ENCODE results near the gene LCN15. TPM values are rescaled to one million over a fixed set of nuclear protein-coding genes. Genes with fewer than 3 reads are reported as not detected.
"Not testable (repeated sequence)": the region's sequence is repeated elsewhere in the genome, so short reads cannot be mapped to it uniquely, and the experiment has no call there.

The LCN15 gene
- total RNA-seq, 1 donor from 2014 or later: not detected

- no peak for DNase-seq (ENCODE audit: low spot score)
- intact Hi-C loops (cut with micrococcal nuclease): no loop called here
- no peaks in the 10 kb centered on the region for H3K36me3 Mint-ChIP-seq (ENCODE audit: low read depth)
- H3K27ac Mint-ChIP-seq: no peak overlapping the region
- H3K4me1 Mint-ChIP-seq (ENCODE audit: low read depth): peaks cover 9% of the 10 kb centered on the region
- H3K27me3 Mint-ChIP-seq (ENCODE audit: low read depth): no peaks in the 10 kb centered on the region
- no peak overlapping the region for H3K4me3 Mint-ChIP-seq (ENCODE audit: low read depth)
- no peaks in the 10 kb centered on the region for H3K9me3 Mint-ChIP-seq
Measured at GRCh38 chr9:136762221-136762691, 2.1 kb downstream of the LCN15 start.

GRCh38 chr9:136761545-136761981 is 2.8 kb downstream of the LCN15 start:
- intact Hi-C loops (cut with micrococcal nuclease): no loop called here

GRCh38 chr9:136760834-136761544 is 3.3 kb downstream of the LCN15 start:
- not testable (repeated sequence) for DNase-seq (ENCODE audit: low spot score)

More at GRCh38 chr9:136761545-136761981, 2.8 kb downstream of the LCN15 start:
- peaks cover 3% of the 10 kb centered on the region for H3K4me1 Mint-ChIP-seq (ENCODE audit: low read depth)
- H3K36me3 Mint-ChIP-seq (ENCODE audit: low read depth): no peaks in the 10 kb centered on the region
- H3K27me3 Mint-ChIP-seq (ENCODE audit: low read depth): no peaks in the 10 kb centered on the region
- DNase-seq (ENCODE audit: low spot score): no peak
- no peak overlapping the region for H3K4me3 Mint-ChIP-seq (ENCODE audit: low read depth)
- no peak overlapping the region for H3K27ac Mint-ChIP-seq
- no peaks in the 10 kb centered on the region for H3K9me3 Mint-ChIP-seq

GRCh38 chr9:136760424-136760823 is 3.9 kb downstream of the LCN15 start:
- Mint-ChIP-seq H3K4me1 (ENCODE audit: low read depth) (no peaks in the 10 kb centered on the region), H3K4me3 (ENCODE audit: low read depth) (no peak overlapping the region), H3K27me3 (ENCODE audit: low read depth) (no peaks in the 10 kb centered on the region), H3K36me3 (ENCODE audit: low read depth) (no peaks in the 10 kb centered on the region), H3K9me3 (peaks cover 8% of the 10 kb centered on the region), H3K27ac (no peak overlapping the region)
- intact Hi-C loops (cut with micrococcal nuclease): no loop called here
- DNase-seq (ENCODE audit: low spot score): no peak

More at GRCh38 chr9:136760834-136761544, 3.3 kb downstream of the LCN15 start:
- H3K9me3 Mint-ChIP-seq; H3K27me3 Mint-ChIP-seq (ENCODE audit: low read depth); H3K36me3 Mint-ChIP-seq (ENCODE audit: low read depth); H3K4me1 Mint-ChIP-seq (ENCODE audit: low read depth); H3K27ac Mint-ChIP-seq; H3K4me3 Mint-ChIP-seq (ENCODE audit: low read depth); intact Hi-C loops (cut with micrococcal nuclease): not testable (repeated sequence)

- no peaks in the 10 kb centered on the region for H3K27me3 Mint-ChIP-seq (ENCODE audit: low read depth)
- intact Hi-C loops (cut with micrococcal nuclease): no loop called here
- H3K4me1 Mint-ChIP-seq (ENCODE audit: low read depth): no peaks in the 10 kb centered on the region
- H3K27ac Mint-ChIP-seq: no peak overlapping the region
- DNase-seq (ENCODE audit: low spot score): no peak
- H3K36me3 Mint-ChIP-seq (ENCODE audit: low read depth): no peaks in the 10 kb centered on the region
- H3K4me3 Mint-ChIP-seq (ENCODE audit: low read depth): no peak overlapping the region
- H3K9me3 Mint-ChIP-seq: peaks cover 9% of the 10 kb centered on the region
Measured at GRCh38 chr9:136759436-136760325, 4.6 kb downstream of the LCN15 start.

- no peak for DNase-seq (ENCODE audit: low spot score)
- Mint-ChIP-seq H3K9me3 (peaks cover 9% of the 10 kb centered on the region), H3K4me3 (ENCODE audit: low read depth) (no peak overlapping the region), H3K27me3 (ENCODE audit: low read depth) (no peaks in the 10 kb centered on the region), H3K36me3 (ENCODE audit: low read depth) (no peaks in the 10 kb centered on the region), H3K4me1 (ENCODE audit: low read depth) (no peaks in the 10 kb centered on the region), H3K27ac (no peak overlapping the region)
- intact Hi-C loops (cut with micrococcal nuclease): no loop called here
Measured at GRCh38 chr9:136759001-136759400, 5.3 kb downstream of the LCN15 start.

- H3K27me3 Mint-ChIP-seq (ENCODE audit: low read depth): no peaks in the 10 kb centered on the region
- H3K36me3 Mint-ChIP-seq (ENCODE audit: low read depth): peaks cover under 1% of the 10 kb centered on the region
- no peak overlapping the region for H3K27ac Mint-ChIP-seq
- no peaks in the 10 kb centered on the region for H3K4me1 Mint-ChIP-seq (ENCODE audit: low read depth)
- DNase-seq (ENCODE audit: low spot score): no peak
- H3K9me3 Mint-ChIP-seq: peaks cover 13% of the 10 kb centered on the region
- H3K4me3 Mint-ChIP-seq (ENCODE audit: low read depth): no peak overlapping the region
- intact Hi-C loops (cut with micrococcal nuclease): no loop called here
Measured at GRCh38 chr9:136757751-136758140, 6.6 kb downstream of the LCN15 start.

- H3K9me3 Mint-ChIP-seq: peaks cover 17% of the 10 kb centered on the region
- H3K4me1 Mint-ChIP-seq (ENCODE audit: low read depth): no peaks in the 10 kb centered on the region
- H3K27me3 Mint-ChIP-seq (ENCODE audit: low read depth): peaks cover 3% of the 10 kb centered on the region
- DNase-seq (ENCODE audit: low spot score): no peak
- peaks cover 5% of the 10 kb centered on the region for H3K36me3 Mint-ChIP-seq (ENCODE audit: low read depth)
- H3K27ac Mint-ChIP-seq: no peak overlapping the region
- intact Hi-C loops (cut with micrococcal nuclease): no loop called here
- H3K4me3 Mint-ChIP-seq (ENCODE audit: low read depth): no peak overlapping the region
Measured at GRCh38 chr9:136757328-136757727, 7.0 kb downstream of the LCN15 start.

- Mint-ChIP-seq H3K4me1 (ENCODE audit: low read depth) (no peaks in the 10 kb centered on the region), H3K36me3 (ENCODE audit: low read depth) (peaks cover 5% of the 10 kb centered on the region), H3K27ac (no peak overlapping the region), H3K9me3 (peaks cover 22% of the 10 kb centered on the region), H3K4me3 (ENCODE audit: low read depth) (no peak overlapping the region), H3K27me3 (ENCODE audit: low read depth) (peaks cover 3% of the 10 kb centered on the region)
- intact Hi-C loops (cut with micrococcal nuclease): no loop called here
- DNase-seq (ENCODE audit: low spot score): no peak
Measured at GRCh38 chr9:136756836-136757235, 7.5 kb downstream of the LCN15 start.

- Mint-ChIP-seq H3K27ac (no peak overlapping the region), H3K36me3 (ENCODE audit: low read depth) (peaks cover 8% of the 10 kb centered on the region), H3K27me3 (ENCODE audit: low read depth) (peaks cover 3% of the 10 kb centered on the region), H3K9me3 (peaks cover 28% of the 10 kb centered on the region), H3K4me1 (ENCODE audit: low read depth) (no peaks in the 10 kb centered on the region), H3K4me3 (ENCODE audit: low read depth) (no peak overlapping the region)
- DNase-seq (ENCODE audit: low spot score): no peak
- intact Hi-C loops (cut with micrococcal nuclease): no loop called here
Measured at GRCh38 chr9:136756134-136756438, 8.2 kb downstream of the LCN15 start.

- H3K4me3 Mint-ChIP-seq (ENCODE audit: low read depth); H3K27me3 Mint-ChIP-seq (ENCODE audit: low read depth); DNase-seq (ENCODE audit: low spot score); H3K27ac Mint-ChIP-seq; intact Hi-C loops (cut with micrococcal nuclease); H3K4me1 Mint-ChIP-seq (ENCODE audit: low read depth): not testable (repeated sequence)
- Mint-ChIP-seq H3K36me3 (ENCODE audit: low read depth) (peaks cover 11% of the 10 kb centered on the region), H3K9me3 (peaks cover 33% of the 10 kb centered on the region)
Measured at GRCh38 chr9:136755302-136756133, 8.8 kb downstream of the LCN15 start.

- no peak overlapping the region for H3K4me3 Mint-ChIP-seq (ENCODE audit: low read depth)
- H3K4me1 Mint-ChIP-seq (ENCODE audit: low read depth): peaks cover 10% of the 10 kb centered on the region
- no peak for DNase-seq (ENCODE audit: low spot score)
- intact Hi-C loops (cut with micrococcal nuclease): no loop called here
- H3K9me3 Mint-ChIP-seq: peaks cover 34% of the 10 kb centered on the region
- peaks cover 12% of the 10 kb centered on the region for H3K36me3 Mint-ChIP-seq (ENCODE audit: low read depth)
- H3K27me3 Mint-ChIP-seq (ENCODE audit: low read depth): peaks cover 3% of the 10 kb centered on the region
- no peak overlapping the region for H3K27ac Mint-ChIP-seq
Measured at GRCh38 chr9:136754626-136755301, 9.6 kb downstream of the LCN15 start.

Measured in activated T-helper 2 cell treated with anti-CD3 and anti-CD28 coated beads, Interferon-gamma antibody, Interleukin-2, Interleukin-4, amounts not matched to agents 10 μg/mL and 5 μg/mL and 100 μg/mL, durations not matched to agents 14 hours and 24 hours and 36 hours (primary cell).